ENCODE results near the gene EYS.
"Not testable (repeated sequence)": the region's sequence is repeated elsewhere in the genome, so short reads cannot be mapped to it uniquely, and the experiment has no call there.

EYS gene

DNA sequence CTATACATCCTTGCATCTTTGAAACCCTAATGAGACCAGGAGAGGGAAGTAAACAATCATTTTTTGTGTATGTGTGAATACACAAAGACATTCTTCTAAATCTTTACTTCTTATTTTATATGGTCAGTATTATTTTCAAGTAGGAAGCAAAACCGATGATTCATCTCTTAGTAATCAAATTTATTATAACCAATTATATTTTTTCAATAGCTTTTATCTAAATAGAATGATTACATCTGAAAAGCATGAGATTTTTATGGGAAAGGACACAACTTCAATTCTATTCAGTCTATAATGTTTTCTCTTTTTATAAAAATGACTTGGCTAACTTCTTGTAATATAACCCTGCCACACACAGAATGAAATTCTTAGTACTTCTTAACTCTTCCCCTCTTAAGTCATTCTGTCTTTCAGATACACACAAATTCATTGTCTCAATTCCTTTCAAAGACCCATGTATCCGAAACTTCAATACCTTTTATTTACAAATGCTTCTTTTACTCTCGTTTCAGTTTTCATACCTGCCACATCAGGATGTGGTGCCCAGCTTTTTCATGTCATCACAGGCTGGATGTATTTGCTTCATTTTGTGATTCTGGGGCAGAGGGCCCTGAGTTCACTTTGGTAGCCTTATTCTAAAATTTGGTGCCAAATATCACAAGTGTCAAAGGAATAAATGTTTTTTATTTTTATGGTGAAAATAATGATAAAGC is 1844.4 kb downstream of the EYS start:
- no peak for DNase-seq

DNA sequence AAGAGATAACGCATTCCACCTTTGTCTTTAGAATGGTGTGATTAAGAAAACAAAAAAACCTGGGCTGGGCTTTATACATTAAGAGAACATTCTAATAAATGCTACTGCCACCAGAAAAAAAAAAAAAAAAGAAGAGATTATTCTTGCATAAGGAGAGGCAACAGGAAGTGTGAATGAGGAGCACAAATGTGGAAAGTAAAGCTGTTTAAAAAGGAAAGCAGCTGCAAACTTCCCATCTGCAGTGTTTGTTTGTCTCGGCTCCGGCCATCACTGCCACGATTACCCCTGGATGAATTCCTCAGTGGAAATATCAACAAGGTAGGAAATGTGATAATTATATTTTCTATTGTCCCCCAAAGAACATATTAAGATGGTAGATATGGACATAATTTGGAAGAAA is 1847.5 kb downstream of the EYS start:
- DNase-seq, result no peak

DNA sequence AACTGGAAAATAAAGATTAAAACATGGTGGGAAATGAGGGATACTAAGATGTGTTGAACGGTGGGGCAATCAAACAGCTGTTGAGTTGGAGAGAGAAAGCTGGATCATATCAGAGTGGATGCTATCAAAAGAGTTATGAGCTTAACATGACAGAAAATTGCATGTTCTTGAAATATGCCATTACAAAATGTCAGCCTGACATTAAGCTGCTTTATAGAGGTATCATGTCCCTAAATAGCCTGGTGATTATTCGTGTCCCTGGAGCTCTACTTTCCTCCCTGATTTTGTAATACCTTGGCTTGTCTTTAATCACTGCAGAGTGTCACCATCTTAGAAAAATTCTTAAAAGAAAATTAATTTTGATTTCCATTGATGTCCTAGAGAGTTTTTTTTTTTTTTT is 1848.3 kb downstream of the EYS start:
- no peak for DNase-seq

DNA sequence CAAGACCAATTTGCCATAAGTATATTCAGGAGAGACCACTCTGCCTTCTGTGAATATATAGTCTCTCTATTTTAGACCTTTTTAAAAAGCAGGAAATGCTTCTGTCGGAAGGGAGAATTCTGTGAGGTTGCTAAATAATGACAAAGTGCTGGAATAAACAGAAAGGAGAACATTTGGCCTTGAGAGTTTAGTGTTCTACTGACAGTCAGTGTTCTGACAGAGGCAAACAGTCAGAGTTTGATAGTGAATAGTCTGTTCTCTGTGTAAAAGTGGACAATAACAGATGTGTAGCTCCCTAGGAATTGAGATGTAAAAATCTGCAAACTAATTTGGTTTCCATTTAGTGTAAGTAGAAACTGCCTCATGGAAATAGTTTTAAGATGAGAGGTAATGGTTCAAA is 1850.8 kb downstream of the EYS start:
- no peak for DNase-seq

DNA sequence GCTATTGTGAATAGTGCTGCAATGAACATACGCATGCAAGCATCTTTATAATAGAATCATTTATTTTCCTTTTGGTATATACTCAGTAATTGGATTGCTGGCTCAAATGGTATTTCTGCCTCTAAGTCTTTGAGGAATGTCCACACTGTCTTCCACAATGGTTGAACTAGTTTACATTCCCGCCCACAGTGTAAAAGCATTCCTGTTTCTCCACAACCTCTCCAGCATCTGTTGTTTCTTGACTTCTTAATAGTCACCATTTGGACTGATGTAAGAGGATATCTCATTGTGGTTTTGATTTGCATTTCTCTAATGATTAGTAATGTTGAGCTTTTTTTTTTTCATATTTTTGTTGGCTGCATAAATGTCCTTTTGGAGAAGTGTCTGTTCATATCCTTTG is 1862.7 kb downstream of the EYS start:
- DNase-seq, result no peak

DNA sequence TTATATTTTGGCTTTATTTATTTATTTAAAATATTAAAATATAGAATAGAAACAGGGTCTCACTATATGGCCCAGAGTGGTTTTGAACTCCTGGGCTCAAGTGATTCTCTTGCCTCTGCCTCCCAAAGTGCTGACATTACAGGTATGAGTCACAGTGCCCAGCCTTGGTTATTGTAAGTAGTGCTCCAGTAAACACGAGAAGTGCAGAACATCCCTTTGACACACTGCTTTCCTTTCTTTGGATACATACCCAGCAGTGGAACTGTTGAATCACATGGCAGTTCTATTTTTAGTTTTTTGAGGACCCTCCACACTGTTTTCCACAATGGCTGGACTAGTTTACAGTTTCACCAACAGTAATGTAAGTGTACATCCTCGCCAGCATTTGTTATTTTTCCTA is 1867.5 kb downstream of the EYS start:
- DNase-seq, result no peak

DNA sequence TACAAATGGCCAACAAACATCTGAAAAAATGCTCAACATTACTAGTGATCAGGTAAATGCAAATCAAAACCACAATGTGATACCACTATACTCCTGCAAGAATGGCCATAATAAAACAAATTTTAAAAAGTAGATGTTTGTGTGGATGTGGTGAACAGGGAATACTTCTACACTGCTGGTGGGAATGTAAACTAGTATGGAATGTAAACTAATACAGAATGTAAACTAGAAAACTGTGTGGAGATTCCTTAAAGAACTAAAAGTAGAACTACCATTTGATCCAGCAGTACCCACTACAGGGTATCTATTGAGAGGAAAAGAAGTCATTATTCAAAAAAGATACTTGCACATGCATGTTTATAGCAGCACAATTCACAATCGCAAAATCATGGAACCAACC is 1878.3 kb downstream of the EYS start:
- DNase-seq, result not testable (repeated sequence)

DNA sequence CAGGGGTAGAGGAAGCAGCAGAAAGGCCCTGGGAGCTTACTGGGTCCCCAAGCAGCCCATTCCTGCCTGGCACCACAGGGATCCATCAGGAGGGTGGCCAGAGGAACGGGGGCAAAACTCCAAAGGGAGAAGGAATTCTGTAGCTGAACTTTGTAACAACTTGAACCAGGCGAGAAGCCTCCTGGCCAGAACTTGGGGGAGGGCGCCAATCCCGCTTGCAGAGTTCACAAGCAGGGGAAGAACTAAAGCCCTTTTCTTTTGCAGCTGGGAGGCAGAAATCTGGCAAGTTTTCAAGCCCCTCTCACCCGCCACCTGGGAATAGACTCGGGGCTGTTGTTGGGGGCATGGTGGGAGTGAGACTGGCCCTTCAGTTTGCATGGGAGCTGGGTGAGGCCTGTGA is 1882.3 kb downstream of the EYS start:
- DNase-seq, result no peak

DNA sequence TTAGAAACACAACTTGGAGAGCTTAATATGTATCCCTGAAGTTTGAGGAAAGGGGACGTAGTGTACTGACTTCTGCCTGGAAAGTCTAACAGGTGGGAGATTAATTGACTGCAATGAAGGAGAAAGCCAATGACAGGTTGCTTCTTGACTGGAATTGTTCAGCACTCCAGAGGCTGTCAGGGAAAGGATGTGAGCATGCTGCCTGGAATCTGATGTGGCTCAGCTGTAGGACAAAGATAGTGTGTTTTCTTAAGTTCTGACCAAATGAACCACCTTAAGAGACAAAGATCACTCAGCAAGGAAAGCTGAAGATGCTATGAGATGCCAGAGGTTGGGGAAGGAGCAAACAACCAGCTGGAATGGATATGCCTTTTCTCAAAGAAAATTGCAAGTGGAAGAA is 1885.6 kb downstream of the EYS start:
- DNase-seq, result no peak

DNA sequence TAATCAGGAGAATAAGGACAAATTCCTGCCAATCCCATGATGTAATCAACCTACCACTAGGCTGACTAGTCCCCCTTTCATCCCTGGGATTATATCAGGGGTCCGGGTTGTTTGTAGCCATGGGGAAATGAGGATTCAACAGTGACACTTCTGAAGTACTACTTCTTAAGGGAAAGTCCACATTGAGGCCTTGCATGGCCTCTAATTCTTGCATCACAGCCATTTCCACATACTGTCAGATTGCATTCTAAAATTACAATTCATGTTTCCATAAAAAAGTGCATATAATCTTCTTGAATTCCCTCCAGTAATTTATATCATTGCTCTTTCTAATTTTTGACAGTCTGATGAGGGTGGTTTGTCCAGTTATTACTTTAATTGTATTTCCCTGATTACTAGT is 1887.2 kb downstream of the EYS start:
- no peak for DNase-seq

DNA sequence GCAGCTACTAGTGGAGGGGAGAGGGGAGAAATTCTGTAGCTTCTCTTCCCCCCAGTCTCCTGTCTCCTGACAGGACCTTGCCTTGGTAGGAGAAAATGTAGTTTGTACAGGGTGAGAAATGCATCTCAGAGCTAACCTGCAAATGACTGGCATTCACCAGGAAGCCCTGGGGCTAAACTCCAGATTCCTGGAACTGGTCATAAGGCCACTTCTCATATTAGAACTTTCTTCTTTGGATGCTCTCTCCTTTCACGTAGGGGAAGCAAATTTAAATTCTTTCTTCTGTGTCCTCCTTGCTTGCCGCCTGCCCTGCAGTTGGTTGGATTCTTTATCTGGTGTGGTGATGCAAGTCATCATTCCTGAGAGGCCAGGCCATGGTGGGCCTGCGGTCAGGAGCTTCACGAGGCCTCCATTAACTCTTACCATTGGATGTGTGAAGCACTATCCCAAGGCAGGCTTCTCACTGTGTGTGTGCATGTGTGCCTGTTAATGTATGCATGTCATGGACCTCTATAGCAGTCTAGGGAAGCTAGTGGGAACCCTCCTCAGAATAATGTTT is 1889.5 kb downstream of the EYS start:
- DNase-seq, result no peak

DNA sequence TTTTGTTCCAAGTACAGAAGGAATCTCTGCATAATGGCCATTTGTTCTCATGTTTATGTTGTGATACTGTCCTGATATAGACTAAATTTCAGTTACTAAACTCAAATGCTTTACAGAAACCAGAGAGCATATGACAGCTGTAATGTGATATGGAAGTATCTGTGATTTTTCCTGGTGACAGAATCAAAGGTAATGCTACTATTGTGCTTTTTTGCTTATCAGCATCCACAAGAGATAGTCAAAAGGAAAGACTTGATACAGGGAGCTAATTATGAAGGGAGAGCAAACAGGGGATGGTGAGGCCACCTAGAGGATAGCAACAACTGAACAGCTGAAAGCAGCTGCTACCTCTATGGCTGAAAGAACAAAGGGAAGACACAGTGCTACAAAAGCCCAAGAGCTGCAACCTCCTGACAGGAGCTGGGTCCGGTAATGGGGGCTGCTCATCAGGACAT is 1890.0 kb downstream of the EYS start:
- DNase-seq, result no peak

DNA sequence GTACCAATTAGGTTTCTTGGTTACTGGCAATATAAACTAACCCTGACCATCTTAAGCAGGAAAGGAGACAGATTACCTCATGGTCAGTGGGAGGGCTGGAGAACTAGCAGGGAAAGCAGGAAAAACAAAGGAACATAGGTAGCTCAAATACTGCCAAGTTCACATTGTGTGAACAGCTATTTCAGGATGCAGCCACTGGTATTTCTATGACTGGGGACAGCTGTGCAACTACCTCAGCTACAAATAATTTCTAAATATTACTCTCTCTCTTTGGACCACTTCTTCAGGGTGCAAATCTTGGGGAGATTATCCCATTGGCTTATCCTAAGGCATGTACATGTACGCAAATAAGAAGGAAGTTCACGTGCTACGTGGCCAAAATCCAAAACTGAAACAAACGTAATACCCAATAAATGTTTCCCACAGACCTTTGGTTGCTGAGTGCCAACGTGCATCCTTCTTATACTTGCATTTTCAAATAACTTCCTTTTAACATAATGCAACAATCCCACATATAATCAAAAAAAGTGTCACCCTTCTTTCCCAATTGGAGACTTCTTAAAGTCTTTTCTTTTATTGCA is 1890.5 kb downstream of the EYS start:
- DNase-seq, result no peak

DNA sequence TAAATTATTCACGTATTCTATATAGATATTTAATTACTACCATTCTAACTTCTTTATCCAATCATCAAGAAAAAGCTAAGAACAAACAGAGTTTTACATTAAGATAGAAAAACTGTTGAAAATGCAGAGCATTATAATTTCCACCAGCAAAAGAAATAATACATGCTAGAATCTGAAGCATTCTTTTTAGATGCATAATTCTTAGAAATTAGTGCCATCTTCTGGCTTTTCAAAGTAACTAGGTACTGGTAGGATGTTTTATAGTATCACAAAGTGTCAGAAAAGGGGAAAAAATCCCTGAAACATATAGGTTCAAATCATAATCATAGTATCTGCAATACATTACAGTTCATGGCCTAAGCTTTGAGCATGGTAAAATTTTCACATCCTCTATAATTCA is 1892.6 kb downstream of the EYS start:
- DNase-seq, result no peak

DNA sequence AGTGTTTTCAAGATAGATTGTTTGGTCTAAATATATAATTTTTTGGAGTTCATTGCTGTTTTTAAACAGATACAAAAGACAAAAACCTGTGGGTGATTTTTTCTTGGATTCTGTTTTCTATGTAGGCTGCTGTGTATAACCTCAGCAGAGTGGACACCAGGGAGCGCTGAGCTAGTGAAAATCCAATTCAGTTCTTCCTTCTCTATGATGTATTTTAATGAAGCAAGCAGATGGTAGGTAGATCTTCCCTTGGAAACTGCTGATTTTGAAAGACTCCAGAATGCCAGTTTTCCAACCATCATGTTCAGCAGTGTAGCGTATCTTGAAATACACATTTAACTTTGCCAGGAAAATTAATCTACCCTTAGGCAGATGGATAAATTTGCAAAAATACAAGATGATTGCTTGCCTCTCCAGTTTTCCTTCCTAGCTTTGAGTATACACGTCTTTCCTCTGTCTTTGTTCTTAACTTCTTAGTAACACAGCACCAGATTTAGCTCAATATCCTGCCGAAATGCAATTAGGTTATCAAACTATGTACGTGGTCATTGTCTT is 1893.4 kb downstream of the EYS start:
- DNase-seq, result no peak

DNA sequence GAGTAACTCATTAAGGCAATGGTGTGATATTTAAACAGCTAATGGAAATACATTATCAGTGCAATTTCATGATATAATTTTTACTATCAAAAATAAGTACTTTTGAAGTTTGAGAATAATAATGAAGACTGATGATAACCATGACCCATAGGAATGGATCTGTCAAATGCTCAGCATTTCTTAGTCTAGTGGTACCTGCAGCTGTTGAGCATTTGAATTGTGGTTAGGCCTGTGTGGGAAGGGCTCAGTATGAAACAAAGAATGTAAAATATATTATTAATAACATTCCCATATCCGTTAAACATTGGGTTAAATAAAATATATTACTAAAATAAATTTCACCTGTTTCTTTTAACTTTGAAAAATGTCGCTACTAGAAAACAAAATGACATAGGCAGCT is 1898.5 kb downstream of the EYS start:
- no peak for DNase-seq

DNA sequence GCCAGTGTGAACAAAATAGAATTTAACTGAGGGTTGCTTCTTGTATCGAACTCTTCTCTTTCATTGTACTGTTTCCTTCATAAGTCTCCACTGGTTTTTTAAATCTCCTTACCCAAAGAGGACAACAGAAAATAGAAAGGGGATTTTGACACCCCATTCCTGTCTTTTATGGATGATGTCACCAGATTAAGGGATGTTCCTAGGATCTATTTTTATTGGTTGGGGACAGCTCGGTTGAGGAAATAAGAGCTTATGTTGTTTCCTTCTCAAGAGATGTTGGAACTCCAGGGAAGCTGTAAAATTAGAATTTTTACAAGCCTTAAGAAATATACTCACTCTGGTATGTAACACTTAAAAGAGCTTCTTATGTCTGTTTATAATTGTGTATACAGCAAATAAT is 1900.0 kb downstream of the EYS start:
- DNase-seq, result no peak

DNA sequence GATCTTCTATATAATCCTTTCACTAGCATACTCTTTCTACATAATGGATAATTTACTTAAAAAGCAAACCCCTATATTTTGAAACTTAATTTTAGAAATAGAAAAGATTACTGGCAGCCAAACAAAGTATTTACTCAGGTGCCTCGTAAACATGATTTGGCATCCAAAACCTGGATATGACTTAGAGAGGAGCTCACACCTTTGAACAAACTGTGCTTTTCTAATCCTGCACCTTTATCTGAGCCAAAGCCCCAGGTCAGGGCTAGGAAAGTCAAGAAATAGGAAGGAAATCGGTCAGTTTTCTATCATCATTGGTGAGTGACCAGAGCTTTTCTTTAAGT is 1900.5 kb downstream of the EYS start:
- DNase-seq, result no peak

DNA sequence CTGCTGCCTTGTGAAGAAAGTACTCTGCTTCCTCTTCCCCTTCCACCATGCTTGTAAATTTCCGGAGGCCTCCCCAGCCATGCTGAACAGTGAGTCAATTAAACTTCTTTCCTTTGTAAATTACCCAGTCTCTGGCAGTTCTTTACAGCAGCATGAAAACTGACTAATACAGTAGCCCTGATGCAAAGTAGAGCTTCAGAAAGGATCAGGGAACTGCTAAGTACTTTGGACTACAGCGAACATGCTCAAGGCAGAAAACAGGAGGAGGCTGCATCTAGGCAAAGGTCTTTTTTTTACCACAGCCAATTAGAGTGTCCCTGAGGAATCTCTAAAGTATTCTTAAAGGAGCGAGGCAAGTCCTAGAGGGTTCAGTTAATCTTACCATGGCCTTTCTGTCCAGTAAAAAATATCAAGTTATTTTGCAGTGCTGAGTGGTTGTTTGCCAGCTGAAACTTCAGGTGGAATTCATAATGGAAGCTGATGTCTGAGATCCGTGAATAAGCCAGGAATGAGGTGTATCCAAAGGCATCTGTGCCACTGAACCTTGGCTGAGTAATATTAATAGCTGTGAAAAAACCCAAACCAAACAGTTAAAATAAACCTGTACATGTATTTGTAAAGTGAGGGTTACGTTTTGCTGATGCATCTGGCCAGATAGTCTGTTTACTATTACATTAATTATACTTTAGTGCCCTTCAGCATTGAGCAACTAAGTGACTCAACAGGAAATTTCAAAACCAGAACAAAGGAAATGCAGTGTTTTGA is 1901.0 kb downstream of the EYS start:
- no peak for DNase-seq

DNA sequence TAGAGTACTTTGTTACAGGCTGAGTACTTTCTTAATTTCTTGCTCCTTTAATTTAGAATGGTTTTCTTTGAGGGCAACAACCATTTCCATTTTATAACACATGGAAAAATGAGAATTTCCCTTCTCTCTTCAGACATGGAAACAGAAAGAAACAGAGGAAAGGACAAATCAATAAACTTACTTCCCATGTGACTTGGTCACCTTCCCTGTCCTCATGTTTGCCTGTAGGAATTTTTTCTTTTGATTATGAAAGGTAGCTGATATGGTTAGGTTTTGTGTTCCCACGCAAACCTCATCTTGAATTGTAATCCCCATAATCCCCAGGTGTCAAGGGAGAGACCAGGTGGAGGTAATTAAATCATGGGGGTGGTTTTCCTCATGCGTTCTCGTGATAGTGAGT is 1901.7 kb downstream of the EYS start:
- DNase-seq, result no peak

DNA sequence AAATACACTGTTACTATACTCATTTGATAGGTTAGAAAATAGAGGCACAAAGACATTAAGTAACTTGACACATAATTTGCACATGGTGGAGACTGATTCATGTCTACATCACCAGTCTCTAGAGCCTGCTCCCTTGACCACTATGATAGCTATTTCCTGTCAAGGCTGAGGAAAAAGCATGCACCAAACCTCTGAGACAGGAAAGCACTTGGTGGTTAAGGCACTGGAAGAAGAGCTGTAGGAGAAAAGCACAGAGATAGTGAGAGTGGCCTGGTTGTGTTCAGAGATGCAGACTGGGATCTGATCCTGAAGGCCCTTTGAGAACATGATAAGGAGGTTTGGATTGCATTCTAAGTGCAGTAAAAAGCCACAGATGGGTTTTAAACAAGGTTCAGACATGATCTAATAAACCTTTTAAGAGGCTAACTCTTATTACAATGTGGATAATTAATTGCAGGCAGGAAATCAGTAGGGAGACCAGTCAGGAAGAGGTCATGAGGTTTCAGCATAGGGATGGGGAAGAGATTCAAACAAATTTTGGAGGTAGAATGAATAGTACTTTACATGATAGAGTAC is 1902.6 kb downstream of the EYS start:
- DNase-seq, result no peak

DNA sequence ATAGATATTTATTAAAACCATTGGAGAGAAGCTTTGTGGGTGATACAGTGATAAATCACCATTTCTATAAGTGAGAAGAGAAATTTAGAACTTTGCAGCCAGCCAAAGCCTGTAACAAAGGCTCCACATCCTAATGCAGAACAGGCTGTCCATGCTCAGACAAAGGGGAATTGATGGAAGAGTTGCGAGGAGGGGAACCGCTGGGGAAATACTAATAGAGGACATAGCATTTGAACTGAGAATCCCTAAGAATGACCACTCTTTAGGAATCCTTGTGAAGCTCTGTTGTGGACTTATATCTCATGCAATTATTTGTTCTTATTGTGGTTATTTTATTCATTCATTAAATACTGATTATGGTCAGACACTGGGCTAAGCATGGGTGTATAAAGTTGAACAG is 1903.7 kb downstream of the EYS start:
- no peak for DNase-seq

DNA sequence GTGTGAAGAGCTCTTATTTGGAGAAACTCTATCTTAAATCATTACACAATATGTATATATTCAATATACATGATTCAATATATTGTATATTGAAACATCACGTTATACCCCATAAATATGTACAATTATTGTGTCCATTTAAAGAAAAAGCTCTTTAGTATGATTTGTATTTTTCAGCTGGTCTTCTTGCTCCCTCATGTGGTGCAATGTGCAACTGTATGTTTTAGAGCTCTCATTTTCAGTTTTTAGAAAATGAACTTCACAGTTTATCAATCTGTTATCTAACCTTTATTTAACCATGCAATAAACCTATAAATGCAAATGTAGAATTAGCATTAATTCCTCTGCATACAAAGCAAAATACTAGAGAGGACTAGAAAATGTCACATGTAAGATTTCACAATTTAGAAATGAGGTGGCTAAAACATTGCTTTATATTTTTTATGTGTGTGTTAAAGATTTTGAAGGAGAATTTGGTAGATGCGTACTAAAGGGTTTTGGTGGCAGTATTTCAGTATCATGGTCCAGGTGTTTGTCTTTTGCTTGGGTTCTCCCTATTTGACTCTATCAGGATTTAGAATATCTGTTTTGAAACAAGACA is 1904.3 kb downstream of the EYS start:
- DNase-seq, result no peak
